Measurements from ENCODE around the gene CAMK2N2.
"Not testable (repeated sequence)": the region's sequence is repeated elsewhere in the genome, so short reads cannot be mapped to it uniquely, and the experiment has no call there.

The CAMK2N2 gene

DNA sequence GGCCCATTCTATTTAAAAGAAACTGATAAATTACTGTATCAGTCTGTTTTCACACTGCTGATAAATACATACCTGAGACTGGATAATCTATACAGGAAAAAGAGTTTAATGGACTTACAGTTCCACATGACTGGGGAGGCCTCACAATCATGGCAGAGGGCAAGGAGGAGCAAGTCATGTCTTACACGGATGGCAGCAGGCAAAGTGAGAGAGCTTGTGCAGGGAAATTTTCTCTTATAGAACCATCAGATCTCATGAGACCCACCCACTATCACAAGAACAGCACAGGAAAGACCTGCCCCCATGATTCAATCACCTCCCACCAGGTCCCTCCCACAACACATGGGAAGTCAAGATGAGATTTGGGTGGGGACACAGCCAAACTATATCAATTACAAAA is 5.9 kb upstream of the CAMK2N2 start:
- DNase-seq, result not testable (repeated sequence)

DNA sequence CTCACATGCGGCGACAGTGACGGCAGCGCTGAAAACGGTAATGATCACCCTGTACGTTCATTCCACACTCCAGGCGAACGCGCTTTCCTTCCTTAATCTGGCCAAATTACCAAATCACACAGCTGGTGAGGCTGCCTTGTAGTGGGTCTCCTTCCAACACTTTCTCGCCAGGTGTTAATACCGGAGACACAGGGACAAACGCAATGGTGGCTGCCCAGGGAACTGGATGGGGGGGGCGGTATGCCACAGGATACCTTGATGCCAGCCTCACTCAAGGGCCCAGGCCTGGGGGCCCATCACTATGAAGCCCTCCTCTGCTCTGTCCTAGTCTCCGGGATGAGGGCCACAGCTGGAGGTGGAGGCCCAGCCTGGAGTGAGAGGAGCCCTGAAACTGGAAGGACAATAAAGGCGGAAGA is 1.4 kb upstream of the CAMK2N2 start:
- DNase-seq, result peak; percentile 45

DNA sequence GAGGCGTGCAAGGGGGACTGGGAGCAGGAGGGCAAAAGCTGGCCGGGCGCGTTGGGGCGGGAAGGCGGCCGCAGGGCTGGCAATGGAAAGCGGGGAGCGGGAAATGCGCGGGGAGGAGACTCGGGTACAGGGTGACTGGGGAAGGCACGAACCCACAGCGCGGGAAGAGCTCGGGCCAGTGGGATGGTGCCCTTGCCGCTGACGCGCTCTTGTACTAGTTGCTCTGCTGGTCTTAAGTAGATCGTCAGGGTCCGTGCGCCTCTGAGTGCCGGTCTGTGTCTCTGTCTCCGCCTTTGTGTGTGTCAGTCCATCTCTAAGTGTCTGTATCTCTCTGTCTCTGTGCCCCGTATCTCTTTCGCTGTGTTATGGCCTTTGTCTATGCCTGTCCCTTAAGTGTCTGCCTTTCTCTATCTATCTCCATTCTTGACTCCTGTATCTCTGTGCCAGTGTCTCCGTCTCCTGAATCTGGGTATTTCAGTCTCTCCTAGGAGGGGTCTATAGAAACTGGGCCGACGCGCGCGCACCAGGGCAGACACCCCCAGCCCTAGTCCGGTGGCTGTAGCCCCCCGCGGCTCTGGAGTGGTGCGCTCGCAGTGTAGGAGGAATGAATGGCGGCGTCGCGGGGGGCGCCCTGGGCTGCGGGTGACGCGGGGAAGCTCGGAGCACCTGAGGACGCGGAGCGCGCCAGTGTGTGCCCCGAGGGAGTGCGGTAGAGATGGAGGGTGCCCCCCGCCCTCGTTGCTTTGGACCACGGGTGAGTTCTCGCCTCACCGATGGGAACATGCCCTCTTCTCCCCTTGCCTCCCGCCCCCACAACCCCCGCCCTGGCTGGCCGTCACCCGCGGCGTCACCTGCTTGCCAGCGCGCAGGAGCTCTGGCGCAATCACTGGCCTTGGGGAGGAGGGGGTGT is 756 bp upstream of the CAMK2N2 start:
- no peak for DNase-seq

DNA sequence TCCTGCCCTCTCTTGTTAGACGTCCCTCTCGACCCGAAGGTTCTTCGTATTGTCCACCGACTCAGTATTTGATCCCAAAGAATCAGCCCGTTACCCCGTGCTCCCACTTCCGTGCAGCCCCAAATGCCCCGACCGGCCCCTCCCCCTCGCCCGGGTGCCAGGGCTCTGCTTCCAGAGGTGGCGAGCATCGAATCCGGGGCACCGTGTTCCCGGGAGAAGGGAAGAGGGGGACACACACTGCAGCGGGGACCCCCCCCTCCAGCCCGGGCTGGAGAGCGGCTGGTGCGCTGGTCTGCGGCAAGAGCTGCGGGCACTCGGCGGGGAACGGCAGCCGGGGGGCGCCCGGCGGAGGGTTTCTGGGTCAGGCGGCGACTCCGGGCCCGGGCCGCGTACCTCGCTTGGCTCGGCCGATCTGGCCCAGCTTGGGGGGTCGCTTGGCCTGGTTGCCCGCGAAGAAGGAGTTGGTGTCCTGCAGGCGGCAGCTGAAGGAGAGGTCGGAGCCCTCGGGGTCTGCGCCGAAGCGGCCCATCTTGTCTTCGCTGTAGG is 556 bp downstream of the CAMK2N2 start:
- DNase-seq, result no peak

DNA sequence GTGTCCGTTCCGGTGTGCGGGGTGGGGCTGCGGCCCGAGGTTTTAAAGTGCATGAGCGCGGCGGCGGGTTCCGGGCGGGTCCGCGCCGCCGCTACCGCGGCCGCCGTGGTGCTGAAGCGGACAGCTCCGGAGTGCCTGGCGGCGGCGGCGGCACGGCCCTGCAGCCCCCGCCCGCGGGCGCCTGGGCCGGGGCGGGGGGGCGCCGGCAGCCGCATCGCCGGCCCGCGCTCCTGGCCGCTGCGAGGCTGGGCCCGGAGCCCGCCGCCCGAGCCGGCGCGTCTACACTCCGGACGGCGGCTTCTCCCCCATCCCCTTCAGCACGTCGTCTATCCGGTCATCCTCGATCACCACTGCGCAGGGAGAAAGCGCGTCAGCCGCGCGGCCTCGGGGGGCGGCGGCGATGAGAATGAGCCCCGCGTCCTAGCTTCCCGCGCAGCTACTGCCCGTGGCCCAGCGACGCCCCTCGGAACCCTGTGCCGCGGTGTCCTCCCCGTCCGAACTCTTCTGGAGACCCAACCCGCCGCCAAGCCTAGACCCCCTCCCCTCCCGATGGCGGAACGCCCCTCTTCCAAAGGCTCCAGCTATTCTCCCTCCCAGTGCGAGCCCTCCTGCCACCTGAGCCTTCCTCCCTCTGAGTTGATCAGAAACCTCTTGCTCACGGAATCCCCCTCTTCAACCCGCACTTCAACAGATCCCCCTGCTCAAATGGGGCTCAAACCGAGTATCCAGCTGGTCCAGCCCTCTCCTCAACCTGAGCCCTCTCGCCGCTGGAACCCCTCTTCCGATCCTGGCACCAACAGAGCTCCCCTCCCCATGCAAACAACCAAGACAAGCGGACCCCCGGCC is 1.3 kb downstream of the CAMK2N2 start:
- DNase-seq, result no peak

DNA sequence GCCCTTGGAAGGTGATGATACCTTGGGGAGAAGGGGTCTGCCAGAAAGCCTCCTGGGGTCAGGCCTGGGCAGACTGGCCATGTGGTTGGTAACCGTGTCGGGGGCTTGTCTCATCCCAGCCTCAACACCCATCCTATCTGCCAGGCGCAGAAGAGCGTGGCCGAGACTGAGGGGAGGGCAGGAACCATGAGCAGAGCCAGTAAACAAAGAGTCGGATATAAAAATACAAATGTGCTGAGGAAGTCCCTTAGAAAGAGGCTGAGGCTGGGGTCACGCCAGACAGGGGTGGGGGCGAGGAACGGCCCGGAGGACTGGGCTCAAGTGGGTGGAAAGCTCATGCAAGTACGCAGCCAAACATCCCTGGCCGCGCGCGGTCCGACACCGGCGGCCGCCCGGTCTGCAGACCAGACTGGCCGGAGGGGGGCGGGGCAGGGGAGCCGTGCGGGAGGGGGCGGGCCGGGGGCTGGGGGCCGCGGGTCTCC is 1.9 kb downstream of the CAMK2N2 start:
- no peak for DNase-seq

DNA sequence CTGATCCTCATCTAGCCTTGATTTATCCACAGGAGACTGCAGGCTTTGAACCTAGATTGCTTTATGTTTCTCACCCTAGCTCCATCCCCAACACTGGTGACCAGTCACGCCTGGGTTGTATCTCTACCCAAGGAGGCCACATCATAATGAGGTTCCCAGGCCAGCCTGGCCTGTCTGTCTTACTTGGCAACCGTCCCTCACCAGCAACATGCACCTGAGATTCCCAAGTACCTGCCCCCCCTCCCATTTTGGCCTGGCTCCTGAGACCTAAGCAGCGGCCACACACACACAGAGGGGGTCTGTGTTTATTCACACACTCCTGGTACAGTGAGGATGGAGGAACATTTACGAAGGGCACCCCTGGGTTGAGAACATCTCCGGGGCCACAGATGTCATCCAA is 2.4 kb downstream of the CAMK2N2 start:
- no peak for DNase-seq

DNA sequence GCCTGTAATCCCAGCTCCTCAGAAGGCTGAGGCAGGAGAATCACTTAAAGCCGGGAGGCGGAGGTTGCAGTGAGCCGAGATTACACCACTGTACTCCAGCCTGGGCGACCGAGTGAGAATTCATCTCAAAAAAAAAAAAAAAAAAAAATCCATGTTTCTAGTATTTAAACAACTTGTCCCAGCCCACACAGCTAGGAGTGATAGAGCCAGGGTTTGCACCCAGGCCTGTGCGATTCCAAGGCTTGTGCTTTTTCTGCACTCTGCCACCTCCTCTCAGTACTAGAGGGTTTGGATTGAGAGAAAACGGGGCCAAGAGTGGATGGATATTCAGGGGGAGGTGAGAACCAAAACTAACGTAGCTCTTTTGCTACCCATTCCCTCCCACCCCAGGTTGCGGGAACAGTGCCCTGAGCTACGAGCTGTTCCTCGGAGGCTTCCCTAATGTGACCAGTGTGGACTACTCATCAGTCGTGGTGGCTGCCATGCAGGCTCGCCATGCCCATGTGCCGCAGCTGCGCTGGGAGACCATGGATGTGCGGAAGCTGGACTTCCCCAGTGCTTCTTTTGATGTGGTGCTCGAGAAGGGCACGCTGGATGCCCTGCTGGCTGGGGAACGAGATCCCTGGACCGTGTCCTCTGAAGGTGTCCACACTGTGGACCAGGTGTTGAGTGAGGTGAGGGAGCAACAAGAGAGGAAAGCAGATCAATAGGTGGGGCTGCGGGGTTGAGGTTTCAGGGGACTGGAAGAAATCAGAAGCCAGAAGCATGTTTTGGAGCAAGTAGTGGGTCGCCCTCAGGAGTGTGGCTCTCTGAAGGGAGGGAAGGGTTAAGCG is 4.1 kb downstream of the CAMK2N2 start:
- no peak for DNase-seq

DNA sequence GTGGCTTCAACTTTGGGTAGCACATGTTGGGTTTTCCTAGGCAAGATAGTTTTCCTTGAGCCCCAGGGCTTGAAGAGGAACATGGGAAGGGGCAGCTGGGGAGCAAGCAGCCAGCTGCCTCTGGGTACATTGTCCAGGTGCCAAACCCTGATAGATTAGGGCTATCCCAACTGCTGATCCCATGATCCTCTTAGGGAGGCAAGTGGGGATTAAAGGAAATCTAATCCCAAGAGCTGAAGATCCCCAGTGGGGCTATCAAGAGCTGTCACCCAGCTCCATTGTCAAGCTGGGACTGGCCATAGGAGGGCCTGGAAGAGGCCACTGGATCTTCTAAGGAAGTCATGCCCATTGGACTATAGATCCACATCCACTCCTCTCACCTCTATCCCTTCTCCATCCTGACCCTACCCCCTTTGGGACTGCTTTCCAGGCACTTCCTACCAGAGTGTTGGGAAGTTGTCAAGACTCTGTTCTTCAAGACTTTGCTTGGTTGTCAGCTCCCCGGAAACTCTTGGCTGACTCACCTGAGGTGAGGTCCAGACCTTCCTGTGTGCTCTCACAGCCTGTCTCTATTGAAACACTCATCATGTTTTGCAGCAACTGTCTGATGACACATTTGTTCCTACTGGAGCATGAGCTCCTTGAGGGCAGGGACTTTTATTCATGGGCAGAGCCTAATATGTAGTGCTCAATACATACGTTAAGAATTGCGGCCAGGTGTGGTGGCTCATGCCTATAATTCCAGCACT is 5.9 kb downstream of the CAMK2N2 start:
- no peak for DNase-seq

DNA sequence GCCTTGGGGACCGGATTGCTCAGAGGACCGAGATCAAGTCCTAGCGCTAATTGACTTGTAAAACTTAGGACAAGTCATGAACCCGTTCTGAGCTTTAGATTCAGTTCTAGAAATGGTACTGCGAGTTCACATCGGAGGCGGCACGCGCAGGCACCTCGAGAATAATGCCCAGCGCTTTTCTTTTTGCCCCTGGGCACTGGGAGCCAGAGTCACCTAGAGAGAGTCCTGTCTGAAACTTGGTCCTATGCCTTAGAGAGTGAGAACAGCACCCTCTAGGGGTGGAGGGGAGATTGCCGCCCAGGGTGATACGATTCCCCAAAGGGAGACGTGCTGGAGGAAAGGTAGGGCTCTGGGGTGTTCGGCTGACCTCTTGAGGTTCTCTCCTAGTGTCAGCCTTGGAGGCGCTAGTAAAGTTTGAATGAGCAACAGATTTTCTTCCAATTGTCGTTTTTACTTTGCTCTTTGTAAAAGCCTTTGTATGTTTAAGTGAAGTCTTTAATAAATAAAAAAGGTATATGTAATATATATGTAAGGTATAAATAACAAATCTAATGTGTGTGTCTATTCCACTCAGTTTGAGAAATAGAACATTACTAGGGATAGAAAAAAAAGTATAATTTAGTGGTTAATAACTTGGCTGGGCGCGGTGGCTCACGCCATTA is 11.1 kb downstream of the CAMK2N2 start:
- DNase-seq, result peak; percentile 88

DNA sequence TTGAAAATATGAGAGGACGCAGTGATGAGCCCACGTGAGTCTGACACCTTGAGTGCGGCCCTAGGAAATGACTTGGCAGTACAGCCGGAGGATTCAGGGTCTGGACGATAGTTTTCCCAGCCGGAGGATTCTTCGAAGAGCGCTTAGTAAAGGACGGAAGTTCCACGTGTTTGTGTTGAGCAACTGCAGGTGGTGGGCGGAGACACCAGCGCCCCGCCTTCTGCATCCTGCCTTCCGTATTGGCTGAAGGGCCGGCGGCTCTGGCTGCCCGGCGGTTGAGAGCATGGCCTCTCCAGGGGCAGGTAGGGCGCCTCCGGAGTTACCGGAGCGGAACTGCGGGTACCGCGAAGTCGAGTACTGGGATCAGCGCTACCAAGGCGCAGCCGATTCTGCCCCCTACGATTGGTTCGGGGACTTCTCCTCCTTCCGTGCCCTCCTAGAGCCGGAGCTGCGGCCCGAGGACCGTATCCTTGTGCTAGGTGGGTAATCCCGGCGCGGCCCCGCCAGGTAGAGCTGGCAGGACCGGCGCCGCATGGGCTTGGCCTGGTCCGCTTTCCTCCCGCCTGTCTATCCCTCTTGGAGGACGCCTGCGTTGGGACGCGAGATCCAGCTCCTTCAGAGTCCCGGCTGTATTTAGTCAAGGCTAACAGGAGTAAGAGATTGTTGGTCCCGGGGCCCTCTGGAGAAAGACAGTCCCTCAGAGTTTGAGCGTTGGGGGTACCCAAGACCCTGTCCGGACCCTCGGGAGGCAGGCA is 11.8 kb downstream of the CAMK2N2 start, which contains the start of gene EEF1AKMT4:
EEF1AKMT4 (plus strand) TSS at position 261 of the 755 bp plus-strand sequence; CDS start at position 284, 23 bp downstream.
- DNase-seq, result peak; percentile 99

DNA sequence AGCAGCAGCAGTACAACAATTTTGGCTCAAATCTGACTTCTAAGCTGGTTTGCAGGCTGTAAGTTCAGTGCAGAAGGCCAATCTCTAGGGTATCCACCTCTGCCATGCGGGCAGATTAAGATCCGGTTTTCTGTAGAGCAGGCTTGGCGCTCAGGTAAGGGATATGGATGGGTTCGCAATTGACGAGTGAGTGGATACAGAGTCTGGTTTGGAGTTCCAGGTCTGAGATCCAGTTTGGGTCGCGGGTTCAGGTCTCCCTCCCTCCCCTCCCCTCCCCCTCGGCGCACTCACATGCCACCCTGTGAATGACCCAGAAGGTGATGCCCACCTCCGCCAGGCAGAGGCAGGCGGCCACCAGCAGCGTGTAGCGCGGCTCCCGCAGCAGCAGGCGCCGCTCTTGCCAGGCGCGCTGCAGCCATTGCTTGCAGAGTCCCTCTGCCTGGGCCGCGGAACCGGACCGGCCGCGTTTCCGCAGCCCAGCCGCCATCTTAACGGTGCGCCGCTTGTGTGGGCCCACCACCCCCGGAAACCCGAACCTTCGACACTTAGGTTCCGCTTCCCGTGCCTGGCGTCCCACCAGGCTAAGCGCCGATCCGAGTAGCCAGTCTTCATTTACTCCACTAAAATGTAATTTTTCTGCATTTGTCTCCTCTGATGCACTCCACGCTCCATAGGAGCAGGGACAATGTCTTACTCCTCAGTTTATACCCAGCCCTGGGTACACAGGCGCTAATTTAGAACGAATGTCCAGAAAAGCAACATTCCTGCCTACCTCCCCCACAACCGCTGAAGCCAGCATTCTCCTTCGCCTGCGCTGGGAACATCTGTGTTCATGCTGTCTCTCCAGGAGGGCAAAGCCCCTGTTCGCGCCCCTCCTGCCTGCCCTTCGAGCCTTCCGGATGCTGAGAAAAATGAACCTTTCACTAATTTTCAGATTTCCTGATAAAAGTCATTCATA is 12.6 kb downstream of the CAMK2N2 start, which contains the start of gene ALG3:
ALG3 (minus strand) TSS at position 509 of the 958 bp plus-strand sequence; CDS start at position 487, 22 bp downstream.
- peak; percentile 43 for DNase-seq

DNA sequence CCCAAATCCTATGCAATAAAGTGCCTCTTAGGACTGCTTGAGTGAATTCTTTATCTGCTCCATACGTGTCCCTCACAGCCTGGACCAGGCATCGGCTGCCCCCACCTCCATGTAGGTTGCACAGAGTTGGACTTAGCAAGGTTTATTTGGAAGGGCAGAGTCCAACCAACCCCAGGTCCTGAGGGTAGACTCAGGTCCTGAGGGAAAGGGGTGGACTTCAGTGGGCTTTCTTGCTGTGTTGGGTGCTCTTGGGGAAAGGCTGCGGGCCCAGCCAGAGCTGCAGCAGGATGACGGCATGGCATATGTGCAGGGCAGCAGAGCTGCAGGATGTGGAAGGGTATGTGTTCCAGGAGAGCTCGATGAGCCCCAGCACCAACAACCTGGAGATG is 19.1 kb downstream of the CAMK2N2 start:
- DNase-seq, result no peak

DNA sequence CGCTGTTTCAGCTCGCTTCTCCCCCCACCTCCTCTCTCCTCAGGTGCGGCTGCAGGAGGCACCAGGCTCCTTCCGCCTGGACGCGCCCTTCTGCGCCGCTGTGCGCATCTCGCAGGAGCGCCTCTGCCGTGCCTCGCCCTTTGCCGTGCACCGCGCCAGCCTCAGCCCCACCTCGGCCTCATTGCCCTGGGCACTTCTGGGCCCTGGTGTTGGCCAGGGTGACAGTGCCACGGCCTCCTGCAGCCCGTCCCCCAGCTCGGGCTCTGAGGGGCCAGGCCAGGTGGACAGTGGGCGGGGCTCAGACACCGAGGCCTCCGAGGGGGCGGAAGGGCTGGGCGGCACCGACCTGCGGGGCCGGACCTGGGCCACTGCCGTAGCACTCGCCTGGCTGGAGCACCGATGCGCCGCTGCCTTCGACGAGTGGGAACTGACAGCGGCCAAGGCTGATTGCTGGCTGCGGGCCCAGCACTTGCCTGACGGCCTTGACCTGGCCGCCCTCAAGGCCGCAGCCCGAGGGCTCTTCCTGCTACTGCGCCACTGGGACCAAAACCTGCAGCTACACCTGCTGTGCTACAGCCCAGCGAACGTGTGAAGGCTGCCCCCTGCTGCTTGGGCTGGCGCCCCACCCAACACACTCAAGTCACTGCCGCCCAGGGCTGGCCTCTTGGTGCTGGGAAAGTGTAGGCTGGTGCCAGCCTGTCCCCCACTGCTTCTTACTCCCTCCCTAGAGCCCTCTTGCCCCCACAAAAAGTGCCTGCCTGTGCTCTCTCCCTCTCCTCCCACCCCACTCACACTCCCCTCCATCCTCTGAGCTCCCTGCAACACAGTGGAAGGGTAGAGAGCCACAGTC is 19.7 kb downstream of the CAMK2N2 start:
- no peak for DNase-seq

DNA sequence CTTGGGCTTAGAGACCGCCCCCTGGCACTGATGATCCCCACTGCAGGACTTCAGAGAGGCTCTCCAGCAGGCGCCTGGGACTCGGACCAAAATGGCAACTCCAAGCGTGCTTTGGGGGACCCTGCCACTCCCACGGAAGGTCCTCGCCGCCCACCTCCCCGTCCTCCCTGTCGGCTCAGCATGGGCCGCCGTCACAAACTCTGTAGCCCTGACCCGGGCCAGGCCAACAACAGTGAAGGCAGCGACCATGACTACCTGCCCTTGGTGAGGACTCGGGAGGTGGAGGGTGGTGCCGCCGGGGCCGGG is 20.3 kb downstream of the CAMK2N2 start:
- DNase-seq, result no peak

DNA sequence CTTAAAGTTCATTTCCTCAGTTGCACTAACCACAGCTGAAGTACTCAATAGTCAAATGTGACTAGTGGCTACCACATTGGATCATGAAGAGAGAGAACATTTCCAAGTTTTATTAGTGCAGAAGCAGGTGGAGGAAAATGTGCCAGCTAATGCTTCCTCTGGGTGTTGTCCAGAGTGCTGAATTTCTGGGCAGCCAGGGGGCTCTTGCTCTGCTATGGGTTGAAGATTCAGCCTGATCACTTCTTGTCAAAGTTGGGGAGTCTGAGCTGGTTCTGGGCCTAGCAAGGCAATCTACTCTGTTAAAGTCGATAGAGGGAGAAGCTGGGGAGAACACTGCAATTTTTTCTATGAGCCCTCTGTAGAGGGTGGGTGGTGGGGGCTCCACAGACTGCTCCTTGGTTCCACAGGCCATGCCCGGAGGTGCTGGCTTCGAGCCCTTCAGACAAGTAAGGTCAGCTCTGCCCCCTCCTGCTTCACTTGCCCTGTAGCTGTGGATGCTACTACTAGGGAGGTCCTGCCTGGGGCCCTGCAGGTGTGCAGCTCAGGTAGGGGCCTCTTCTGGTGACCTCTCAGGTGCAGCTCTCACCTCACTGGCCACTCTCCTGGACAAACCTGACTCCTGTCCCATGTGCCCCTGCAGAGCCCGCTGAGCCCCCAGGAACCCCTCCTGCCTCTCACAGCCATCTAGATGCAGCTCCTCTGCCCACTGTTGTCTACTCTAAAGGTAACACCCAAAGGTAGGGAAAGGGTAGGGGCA is 20.8 kb downstream of the CAMK2N2 start:
- no peak for DNase-seq

DNA sequence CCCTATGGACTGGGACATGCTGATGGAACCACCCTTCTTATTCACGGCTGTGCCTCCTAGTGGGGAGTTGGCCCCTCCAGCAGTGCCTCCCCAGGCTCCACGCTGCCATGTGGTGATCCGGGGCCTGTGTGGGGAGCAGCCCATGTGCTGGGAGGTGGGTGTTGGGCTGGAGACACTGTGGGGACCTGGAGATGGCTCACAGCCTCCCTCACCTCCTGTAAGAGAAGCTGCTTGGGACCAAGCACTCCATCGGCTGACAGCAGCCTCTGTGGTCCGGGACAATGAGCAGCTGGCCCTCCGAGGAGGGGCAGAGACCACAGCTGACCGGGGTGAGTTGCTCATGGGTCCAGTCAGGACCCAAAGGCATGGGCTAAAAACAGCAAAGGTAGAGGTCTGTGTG is 21.6 kb downstream of the CAMK2N2 start:
- no peak for DNase-seq
